HG03196 (cell line): Measurements from ENCODE around the gene CDK6.

Experiments
- ATAC-seq: cut with Tn5 transposase; IDR thresholded peaks from one replicate; pipeline ENCODE4 v1.9.1; 2021; ENCODE audit not compliant: unreplicated experiment

CDK6 gene

DNA sequence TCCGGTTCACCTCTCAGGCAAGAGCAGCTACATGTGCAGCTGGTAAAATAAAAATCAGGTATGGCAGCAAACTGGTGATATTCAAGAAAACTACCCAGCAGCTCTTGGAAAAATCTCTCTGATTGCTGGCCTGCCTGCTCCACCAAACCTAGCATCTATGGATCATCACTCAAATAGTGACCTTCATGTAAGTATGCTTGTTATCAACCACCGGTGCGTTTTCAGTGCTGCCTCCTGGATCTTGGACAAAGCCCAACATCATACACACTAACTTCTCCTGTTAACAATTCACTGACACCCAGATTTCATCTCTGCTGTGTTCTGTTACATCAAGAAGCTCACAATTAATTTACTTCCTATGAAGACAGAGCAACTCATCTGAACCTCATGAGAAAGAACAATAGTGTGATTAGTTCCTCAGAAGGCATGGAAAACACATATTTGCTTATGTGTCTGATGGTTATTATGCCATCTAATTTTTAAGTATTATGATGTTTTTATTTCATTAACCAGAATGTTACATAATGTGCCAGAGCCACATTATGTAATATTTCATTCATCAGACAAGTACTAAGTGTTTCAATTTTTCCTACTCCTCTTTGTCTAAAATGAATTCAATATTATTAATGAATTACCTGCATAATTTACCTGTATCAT is 8.8 kb downstream of the CDK6 start:
- ATAC-seq, result no peak

DNA sequence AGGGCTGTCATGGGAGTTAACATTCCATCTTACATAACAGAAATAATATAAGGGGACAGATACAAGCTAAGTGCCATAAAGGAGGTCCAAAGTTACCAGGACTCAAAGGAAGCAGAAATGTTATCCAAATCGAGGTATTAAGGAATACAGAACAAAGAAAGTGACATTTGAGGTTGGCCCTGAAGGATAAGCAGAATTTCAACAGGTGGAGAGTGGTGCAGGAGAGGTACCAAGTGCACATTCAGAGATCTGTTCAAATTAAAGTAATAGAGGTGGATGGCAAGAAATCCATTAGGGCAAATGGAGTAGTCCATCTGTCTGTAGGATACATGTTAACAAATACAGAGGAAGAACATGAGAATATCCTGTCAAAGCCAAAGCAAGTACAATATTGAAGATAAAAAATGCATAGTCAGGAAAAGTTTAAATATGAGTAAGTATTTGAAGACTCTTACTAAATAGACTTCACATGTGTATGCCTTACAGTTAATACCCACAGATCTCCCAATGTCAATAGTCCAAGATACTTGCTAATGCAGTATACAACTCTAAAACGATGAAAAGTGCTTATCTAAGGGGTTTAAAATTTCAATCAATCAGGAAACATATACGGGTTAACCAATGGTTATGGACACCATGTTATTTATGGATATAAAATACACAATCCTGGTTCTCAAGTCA is 10.0 kb downstream of the CDK6 start:
- no peak for ATAC-seq

- no peak for ATAC-seq
Measured at GRCh38 chr7:92824901-92825480, 11.4 kb downstream of the CDK6 start.

DNA sequence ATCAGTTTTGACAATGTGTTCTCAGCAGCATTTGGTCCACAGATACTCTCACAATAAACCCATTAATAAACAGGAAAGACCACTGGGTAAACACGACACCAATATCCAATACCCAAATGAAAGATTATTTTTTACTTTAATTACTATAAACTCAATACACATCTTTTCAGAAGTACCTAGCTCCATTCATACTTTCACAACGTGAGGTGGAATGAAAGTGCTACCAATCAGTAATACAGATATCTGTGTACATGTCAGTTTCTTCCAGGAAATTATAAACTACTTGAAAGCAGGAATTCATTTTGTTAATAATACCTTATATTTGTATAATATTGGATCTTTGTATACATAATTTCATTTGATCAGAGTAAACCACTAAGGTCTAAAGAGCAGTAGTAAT is 11.9 kb downstream of the CDK6 start:
- no peak for ATAC-seq

GRCh38 chr7:92823042-92823441 is 13.3 kb downstream of the CDK6 start:
- ATAC-seq, result no peak

DNA sequence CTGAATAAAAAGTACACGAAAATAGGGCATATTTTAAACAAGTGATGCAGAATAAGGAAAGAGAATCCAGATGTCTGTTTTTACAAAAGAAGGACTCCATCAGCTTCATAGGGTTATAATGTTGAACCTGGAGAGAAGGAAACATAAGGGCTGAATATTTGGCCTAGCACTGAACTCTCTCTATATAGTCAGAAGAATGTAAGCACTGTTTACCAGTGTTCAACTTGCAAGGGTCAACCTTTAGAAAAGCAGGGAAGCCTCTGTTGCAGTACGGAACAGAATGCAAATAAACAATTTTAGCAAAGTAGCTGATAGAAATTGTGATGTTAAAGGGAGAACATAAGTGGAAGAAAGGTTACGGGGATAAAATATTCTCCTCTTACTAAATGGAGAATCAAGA is 16.2 kb downstream of the CDK6 start:
- ATAC-seq, result no peak

GRCh38 chr7:92817398-92817797 is 19.0 kb downstream of the CDK6 start:
- ATAC-seq, result no peak

- ATAC-seq, result peak; percentile 34
Measured at GRCh38 chr7:92815412-92815811, 21.0 kb downstream of the CDK6 start.

DNA sequence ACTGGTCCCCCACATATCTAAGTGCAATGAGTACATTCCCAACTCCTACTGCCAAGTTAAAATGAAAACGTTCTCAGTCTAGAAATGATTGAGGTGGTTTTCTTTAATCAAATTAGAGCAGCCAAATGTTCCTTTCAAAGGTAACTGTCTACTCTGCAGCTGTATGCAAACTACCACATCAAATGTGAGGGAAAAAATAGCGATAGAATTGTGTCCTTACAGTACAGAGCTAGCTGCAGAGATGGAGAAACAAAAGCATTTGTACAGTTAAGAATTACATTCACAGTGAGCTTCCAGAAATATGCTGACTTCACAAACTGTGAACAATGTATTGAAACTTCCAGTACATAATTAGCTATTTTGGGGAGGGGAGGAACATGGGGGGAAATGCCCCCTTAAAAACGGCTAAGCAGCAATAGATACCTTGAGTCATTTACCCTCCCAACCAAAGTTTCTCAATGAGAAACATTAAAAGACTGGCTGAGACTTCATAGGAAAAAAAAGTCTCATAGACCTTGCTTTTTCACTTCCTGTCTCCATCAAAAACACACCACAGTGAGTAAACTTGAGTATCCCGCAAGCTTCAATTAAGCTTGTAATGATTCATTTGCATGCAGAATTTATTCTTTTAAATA is 22.9 kb downstream of the CDK6 start:
- ATAC-seq, result peak; percentile 48

DNA sequence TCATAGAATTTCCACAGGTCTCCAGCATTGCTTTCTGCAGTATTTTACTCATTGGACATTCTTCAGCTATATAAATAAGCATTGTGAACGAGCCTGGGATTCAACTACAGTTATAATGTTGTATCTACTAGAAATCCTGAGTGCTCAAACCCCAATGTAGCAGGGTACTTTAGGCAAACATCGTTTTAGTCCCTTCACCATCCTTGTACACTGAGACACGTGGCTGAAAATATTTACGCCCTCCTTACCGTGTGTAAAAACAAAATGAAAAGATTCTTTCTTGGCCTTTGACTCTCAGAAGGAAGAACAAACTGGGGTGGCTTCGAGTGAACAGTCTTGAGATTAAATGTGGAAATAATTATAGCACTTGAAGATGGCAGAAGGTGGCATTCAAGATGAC is 25.2 kb downstream of the CDK6 start:
- no peak for ATAC-seq

GRCh38 chr7:92809760-92810573 is 26.4 kb downstream of the CDK6 start:
- peak; percentile 81 for ATAC-seq

DNA sequence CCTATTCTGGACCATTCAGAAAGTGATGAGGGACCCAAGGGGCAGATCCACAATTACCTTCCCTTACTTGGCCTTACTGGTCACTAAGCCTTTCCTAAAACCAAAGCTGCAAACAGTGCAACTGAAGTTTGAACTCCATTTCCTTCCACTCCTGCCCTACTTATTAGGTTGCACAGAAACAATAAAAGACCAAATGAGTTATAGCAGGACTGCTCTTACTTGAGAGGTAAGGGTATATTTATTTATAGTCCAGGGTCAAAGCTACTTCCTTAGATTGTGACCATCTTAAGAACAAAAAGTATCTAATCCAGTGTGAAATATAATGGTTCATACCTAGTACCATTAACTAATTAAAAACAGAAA is 27.0 kb downstream of the CDK6 start:
- peak; percentile 15 for ATAC-seq

DNA sequence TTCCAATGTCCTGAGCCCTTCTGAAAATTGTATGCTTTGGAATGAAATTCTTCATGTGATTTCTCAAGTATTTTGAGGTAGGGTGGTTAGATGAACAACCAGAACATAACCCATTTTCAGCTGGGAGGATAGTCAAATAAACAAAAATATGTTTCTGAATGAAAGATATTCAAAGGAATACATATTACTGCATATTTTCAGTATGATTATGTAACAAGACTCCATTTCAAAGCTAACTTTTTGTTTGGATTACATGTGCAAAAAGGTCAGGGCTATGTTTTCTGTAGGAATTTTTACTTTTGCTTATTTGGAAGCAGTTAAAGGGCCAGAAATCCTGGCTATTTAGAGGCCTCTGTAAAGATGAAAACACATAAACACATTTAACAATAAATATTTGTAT is 27.7 kb downstream of the CDK6 start:
- no peak for ATAC-seq

DNA sequence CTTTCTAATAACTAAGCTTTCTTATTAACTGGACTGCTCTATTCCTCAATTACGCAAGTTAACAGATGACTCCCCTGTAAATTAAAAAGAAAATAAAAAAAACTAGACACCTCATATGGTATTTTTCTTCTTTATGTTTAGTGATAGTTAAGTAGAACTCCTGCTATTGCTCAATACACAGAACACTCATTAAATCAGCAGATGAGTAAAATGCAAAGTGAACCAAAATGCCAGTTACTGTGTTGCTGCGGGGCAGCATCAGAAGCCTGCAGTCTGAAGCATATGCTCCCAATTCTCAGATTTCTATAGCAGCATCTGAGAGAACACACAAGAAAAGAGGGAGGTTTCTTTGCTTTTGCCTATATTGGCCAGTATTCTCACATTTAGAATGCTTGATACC is 28.4 kb downstream of the CDK6 start:
- ATAC-seq, result no peak

- ATAC-seq, result no peak
Measured at GRCh38 chr7:92806496-92806895, 29.9 kb downstream of the CDK6 start.

DNA sequence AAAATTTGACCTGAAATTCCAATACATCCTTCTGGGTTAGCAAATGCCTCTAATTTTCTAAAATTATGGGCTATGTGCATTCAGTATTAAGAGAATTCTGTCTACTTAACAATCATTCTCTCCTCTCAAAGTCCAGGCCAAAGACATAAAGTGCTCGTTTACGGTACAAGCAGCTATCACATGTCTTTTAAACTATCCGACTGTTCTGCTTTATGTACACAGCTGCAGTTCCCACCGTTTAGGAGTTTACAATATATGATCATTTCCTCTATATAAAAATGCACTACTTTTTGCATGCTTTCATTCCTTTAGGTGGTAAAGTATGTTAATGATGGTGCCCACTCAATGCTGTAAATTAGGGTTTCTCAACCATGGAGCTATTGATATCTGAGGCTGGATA is 34.0 kb downstream of the CDK6 start:
- ATAC-seq, result no peak

- peak; percentile 49 for ATAC-seq
Measured at GRCh38 chr7:92799446-92800211, 36.7 kb downstream of the CDK6 start.

DNA sequence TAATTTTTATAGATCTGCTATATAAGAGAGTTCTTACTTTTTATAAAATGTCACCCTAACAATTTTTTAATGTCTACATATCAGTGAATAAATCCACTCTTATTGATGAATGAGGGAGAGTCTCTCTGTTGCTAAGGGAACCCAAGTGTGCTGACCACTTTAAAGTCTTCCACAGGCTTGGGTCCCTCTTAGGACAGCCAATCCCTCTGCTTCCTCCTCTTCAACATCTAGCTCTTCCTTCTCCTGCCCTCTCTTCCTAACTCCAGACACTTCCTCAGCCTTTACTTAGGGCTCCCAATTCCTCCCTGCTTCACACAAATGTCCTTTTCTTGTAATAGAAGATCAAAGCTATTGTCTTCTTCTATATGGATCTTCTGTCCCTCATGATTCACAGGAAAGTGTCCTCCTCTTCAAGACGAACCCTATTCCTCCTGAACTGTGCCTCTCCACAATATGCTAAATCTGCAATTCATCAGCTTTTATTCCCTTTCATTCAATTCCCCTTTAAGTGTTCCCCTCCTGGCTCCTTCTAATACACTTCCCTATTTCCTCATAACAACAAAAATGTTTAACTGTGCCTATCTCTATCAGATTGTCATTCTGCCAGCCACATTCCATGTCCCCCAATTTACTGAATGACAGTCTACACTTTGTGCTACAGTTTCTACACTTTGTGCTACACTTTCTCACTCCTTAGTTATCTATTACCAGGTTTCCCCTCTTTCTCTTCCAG is 37.7 kb downstream of the CDK6 start:
- ATAC-seq, result no peak

DNA sequence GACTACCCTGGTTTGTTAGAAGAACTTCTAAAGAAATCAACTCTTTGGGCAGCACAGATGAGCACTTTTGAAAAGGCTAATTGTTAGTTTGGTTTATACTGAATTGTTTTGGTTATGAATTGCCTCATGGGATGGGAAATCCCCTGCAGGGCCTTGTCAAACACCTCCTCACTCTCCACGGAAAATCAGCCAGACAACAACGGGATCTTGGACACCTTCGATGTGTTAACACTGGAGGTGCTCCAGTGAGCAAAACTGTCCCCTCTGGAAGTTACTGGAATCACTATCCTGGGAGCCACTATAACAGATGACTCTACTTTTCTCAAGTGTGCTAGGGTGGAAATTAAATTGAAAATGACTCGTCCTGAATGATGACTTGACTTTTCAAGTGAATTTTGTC is 38.7 kb downstream of the CDK6 start:
- no peak for ATAC-seq

GRCh38 chr7:92797284-92797683 is 39.1 kb downstream of the CDK6 start:
- no peak for ATAC-seq
